HEK293T (cell line): ENCODE data around the gene DNAJC9.
A peak's percentile ranks its signal among the peaks of the same experiment; 100 is the strongest.

Source experiments
- CTCF ChIA-PET: fragments of 350-600 bp; formaldehyde crosslinking; extraction: SDS; loops from one replicate; lab custom pipeline; 2021; ENCODE audit warnings: antibody characterized with exemption, inconsistent platforms; lab: Yijun Ruan, JAX
- POLR2A ChIA-PET: fragments of 350-600 bp; formaldehyde crosslinking; extraction: SDS; loops from one replicate; lab custom pipeline; 2020; ENCODE audit warnings: antibody characterized with exemption, inconsistent platforms; lab: Yijun Ruan, JAX
- DNase-seq: peaks from one replicate; pipeline ENCODE4 v3.0.0; 2012; ENCODE audit warnings: mixed read lengths; ENCODE audit errors: extremely low spot score
- ARNT ChIP-seq: fragments of 450-650 bp; IDR thresholded peaks from 2 replicates; pipeline ENCODE4 v1.6.1; 2017; ENCODE audit warnings: mild to moderate bottlenecking
- BHLHE40 ChIP-seq: fragments of 450-650 bp; IDR thresholded peaks from 2 replicates; pipeline ENCODE4 v1.6.1; 2016; ENCODE audit warnings: mild to moderate bottlenecking, moderate library complexity, borderline replicate concordance
- CTBP1 ChIP-seq: fragments of 450-650 bp; IDR thresholded peaks from 2 replicates; pipeline ENCODE4 v1.6.1; 2016; ENCODE audit warnings: borderline replicate concordance
- ELF4 ChIP-seq: fragments of 450-650 bp; IDR thresholded peaks from 2 replicates; pipeline ENCODE4 v1.6.1; 2017; ENCODE audit warnings: antibody characterized with exemption
- FOXA1 ChIP-seq: fragments of 450-650 bp; IDR thresholded peaks from 2 replicates; pipeline ENCODE4 v1.6.1; 2016; ENCODE audit warnings: mild to moderate bottlenecking
- FOXK2 ChIP-seq: fragments of 450-650 bp; IDR thresholded peaks from 2 replicates; pipeline ENCODE4 v1.6.1; 2016; ENCODE audit warnings: mild to moderate bottlenecking
- FOXM1 ChIP-seq: fragments of 450-650 bp; IDR thresholded peaks from 2 replicates; pipeline ENCODE4 v1.6.1; 2017; ENCODE audit warnings: mild to moderate bottlenecking, borderline replicate concordance
- HDGF ChIP-seq: fragments of 450-650 bp; IDR thresholded peaks from 2 replicates; pipeline ENCODE4 v1.6.1; 2017; ENCODE audit warnings: antibody characterized with exemption, borderline replicate concordance
- L3MBTL2 ChIP-seq: fragments of 450-650 bp; conservative IDR thresholded peaks from 2 replicates; pipeline ENCODE4 v1.6.1; 2016; ENCODE audit warnings: mild to moderate bottlenecking
- LEF1 ChIP-seq: fragments of 450-650 bp; IDR thresholded peaks from 2 replicates; pipeline ENCODE4 v1.6.1; 2017; ENCODE audit warnings: mild to moderate bottlenecking, borderline replicate concordance
- NFRKB ChIP-seq: fragments of 450-650 bp; IDR thresholded peaks from 2 replicates; pipeline ENCODE4 v1.6.1; 2016; ENCODE audit warnings: mild to moderate bottlenecking, moderate library complexity
- PKNOX1 ChIP-seq: fragments of 450-650 bp; IDR thresholded peaks from 2 replicates; pipeline ENCODE4 v1.6.1; 2016
- SP1 ChIP-seq: fragments of 450-650 bp; IDR thresholded peaks from 2 replicates; pipeline ENCODE4 v1.6.1; 2017
- SUZ12 ChIP-seq: fragments of 450-650 bp; IDR thresholded peaks from 2 replicates; pipeline ENCODE4 v1.6.1; 2016; ENCODE audit warnings: mild to moderate bottlenecking
- TARDBP ChIP-seq: fragments of 450-650 bp; IDR thresholded peaks from 2 replicates; pipeline ENCODE4 v1.6.1; 2016
- ZNF384 ChIP-seq: fragments of 450-650 bp; IDR thresholded peaks from 2 replicates; pipeline ENCODE4 v1.6.1; 2016

Gene DNAJC9

GRCh38 chr10:73238990-73239566, 8.0 kb downstream of the DNAJC9 start:
- CTCF ChIA-PET = no interaction called here
- TF ChIP-seq SP1 = no peak
- TF ChIP-seq CTBP1 = no peak
- TF ChIP-seq ELF4 = no peak
- no peak for DNase-seq
- POLR2A ChIA-PET = interaction anchor here (0.9 to 4.9 kb wide), 2 partner anchors 8 to 13 kb away, joined by 3 to 33 read pairs; partner anchors contain the start of genes DNAJC9 and MRPS16

GRCh38 chr10:73234695-73235094, 12.4 kb downstream of the DNAJC9 start:
- ChIA-PET POLR2A (interaction anchor here (3.5 to 4.9 kb wide), 2 partner anchors 12 to 13 kb away, joined by 33 read pairs; partner anchors contain the start of gene DNAJC9), CTCF (no interaction called here)
- DNase-seq = no peak
- TF ChIP-seq SUZ12 (no peak), L3MBTL2 (no peak), TARDBP (no peak), CTBP1 (no peak), LEF1 (no peak), FOXA1 (no peak), HDGF (no peak), ELF4 (no peak), FOXK2 (no peak), PKNOX1 (no peak), FOXM1 (no peak), SP1 (no peak), ARNT (no peak), ZNF384 (no peak), BHLHE40 (no peak)

- TF ChIP-seq TARDBP = no peak
- no peak for TF ChIP-seq FOXA1
- no peak for TF ChIP-seq NFRKB
- TF ChIP-seq SUZ12 = no peak
- TF ChIP-seq PKNOX1 = no peak
- TF ChIP-seq LEF1 = no peak
- no peak for TF ChIP-seq HDGF
- no peak for TF ChIP-seq L3MBTL2
- TF ChIP-seq BHLHE40 = no peak
- no peak for TF ChIP-seq SP1
- TF ChIP-seq ELF4 = no peak
- TF ChIP-seq FOXK2 = no peak
- DNase-seq = no peak
- ChIA-PET CTCF (no interaction called here), POLR2A (interaction anchor here (1.2 to 3.5 kb wide), 2 partner anchors 13 to 18 kb away, joined by 3 to 33 read pairs; partner anchors contain the start of genes DNAJC9 and MRPS16)
These were observed 13.2 kb downstream of the DNAJC9 start for GRCh38 chr10:73233883-73234282.

GRCh38 chr10:73232887-73233286, 14.2 kb downstream of the DNAJC9 start:
- CTCF ChIA-PET = no interaction called here
- TF ChIP-seq PKNOX1 (no peak), LEF1 (no peak), HDGF (no peak), NFRKB (no peak), FOXM1 (no peak), CTBP1 (no peak)
- POLR2A ChIA-PET = interaction anchor here (1.2 to 3.5 kb wide), 2 partner anchors 14 to 19 kb away, joined by 3 to 33 read pairs; partner anchors contain the start of genes DNAJC9 and MRPS16
- peak; percentile 37 for DNase-seq

- POLR2A ChIA-PET = no interaction called here
- TF ChIP-seq CTBP1 = no peak
- no peak for TF ChIP-seq HDGF
- TF ChIP-seq FOXK2 = no peak
- TF ChIP-seq ELF4 = no peak
- TF ChIP-seq SUZ12 = no peak
- no peak for TF ChIP-seq PKNOX1
- no peak for DNase-seq
- CTCF ChIA-PET = no interaction called here
These were observed 17.5 kb downstream of the DNAJC9 start for GRCh38 chr10:73229567-73229966.

- TF ChIP-seq LEF1 (no peak), CTBP1 (no peak), ELF4 (no peak), FOXM1 (no peak), BHLHE40 (no peak), PKNOX1 (no peak), SUZ12 (no peak), NFRKB (no peak), L3MBTL2 (no peak), FOXK2 (no peak), SP1 (no peak), ARNT (no peak), TARDBP (no peak), FOXA1 (no peak), HDGF (no peak), ZNF384 (no peak)
- ChIA-PET POLR2A (no interaction called here), CTCF (no interaction called here)
- no peak for DNase-seq
These were observed 18.8 kb downstream of the DNAJC9 start for GRCh38 chr10:73228247-73228646.
